ENCODE measurements around the gene PCSK6. TPM values are rescaled to one million over a fixed set of nuclear protein-coding genes. Genes with fewer than 3 reads are reported as not detected.

PCSK6 gene
- total RNA-seq, 1 experiment from 2014 or later, result 2.9 TPM

DNA sequence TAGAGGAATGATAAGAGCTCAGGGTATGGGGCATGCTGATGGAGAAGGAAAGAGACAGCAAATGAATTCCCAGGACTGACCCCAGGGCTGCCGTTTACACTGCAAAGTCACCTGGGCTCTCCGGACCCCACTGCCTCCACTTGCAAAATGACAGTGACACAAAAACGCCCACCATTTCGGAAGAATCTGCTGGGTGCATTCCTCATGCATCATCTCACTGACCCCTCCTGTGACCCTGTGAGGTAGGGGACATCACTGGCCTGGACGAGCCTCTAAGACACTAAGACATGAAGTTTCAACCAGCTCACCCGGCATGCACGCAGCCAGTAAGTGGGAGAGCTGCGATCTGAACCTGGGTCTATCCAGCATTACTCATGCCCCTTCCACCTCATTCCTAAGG is 60.3 kb downstream of the PCSK6 start:
- Mint-ChIP-seq H3K27me3 (ENCODE audit: low read depth) (peaks cover 29% of the 10 kb centered on the region), H3K9me3 (no peaks in the 10 kb centered on the region), H3K4me1 (peaks cover 19% of the 10 kb centered on the region), H3K36me3 (no peaks in the 10 kb centered on the region), H3K27ac (no peak overlapping the region), H3K4me3 (no peak overlapping the region)
- DNase-seq (ENCODE audit: low spot score), result no peak
- ChIA-PET POLR2A (no interaction called here), CTCF (interaction anchor here (1.0 kb wide), 1 partner anchor 73 kb away, joined by 4 read pairs; no protein-coding TSS in a partner anchor)
- TF ChIP-seq NR2C2 (CRISPR knock-in tag; IDR thresholded peaks at IDR 0.05) (no peak), IRF1 (CRISPR knock-in tag; IDR thresholded peaks at IDR 0.05) (no peak), KAT7 (CRISPR knock-in tag; IDR thresholded peaks at IDR 0.05; ENCODE audit: borderline replicate concordance) (no peak), SMAD3 (CRISPR knock-in tag; IDR thresholded peaks at IDR 0.05; ENCODE audit: borderline replicate concordance) (no peak), FOXJ3 (CRISPR knock-in tag; IDR thresholded peaks at IDR 0.05; ENCODE audit: borderline replicate concordance) (no peak), GABPB1 (CRISPR knock-in tag; IDR thresholded peaks at IDR 0.05) (no peak), CTCF (IDR thresholded peaks at IDR 0.05) (no peak), ZNF219 (CRISPR knock-in tag; IDR thresholded peaks at IDR 0.05; ENCODE audit: borderline replicate concordance) (no peak), ZNF396 (CRISPR knock-in tag; IDR thresholded peaks at IDR 0.05; ENCODE audit: borderline replicate concordance) (no peak), ZSCAN18 (CRISPR knock-in tag; IDR thresholded peaks at IDR 0.05) (no peak), CREB1 (CRISPR knock-in tag; IDR thresholded peaks at IDR 0.05) (no peak), CBFB (CRISPR knock-in tag; IDR thresholded peaks at IDR 0.05; ENCODE audit: low read depth) (no peak), GTF2I (CRISPR knock-in tag; conservative IDR thresholded peaks at IDR 0.05) (no peak)
- TF ChIP-seq, protein P1, sequence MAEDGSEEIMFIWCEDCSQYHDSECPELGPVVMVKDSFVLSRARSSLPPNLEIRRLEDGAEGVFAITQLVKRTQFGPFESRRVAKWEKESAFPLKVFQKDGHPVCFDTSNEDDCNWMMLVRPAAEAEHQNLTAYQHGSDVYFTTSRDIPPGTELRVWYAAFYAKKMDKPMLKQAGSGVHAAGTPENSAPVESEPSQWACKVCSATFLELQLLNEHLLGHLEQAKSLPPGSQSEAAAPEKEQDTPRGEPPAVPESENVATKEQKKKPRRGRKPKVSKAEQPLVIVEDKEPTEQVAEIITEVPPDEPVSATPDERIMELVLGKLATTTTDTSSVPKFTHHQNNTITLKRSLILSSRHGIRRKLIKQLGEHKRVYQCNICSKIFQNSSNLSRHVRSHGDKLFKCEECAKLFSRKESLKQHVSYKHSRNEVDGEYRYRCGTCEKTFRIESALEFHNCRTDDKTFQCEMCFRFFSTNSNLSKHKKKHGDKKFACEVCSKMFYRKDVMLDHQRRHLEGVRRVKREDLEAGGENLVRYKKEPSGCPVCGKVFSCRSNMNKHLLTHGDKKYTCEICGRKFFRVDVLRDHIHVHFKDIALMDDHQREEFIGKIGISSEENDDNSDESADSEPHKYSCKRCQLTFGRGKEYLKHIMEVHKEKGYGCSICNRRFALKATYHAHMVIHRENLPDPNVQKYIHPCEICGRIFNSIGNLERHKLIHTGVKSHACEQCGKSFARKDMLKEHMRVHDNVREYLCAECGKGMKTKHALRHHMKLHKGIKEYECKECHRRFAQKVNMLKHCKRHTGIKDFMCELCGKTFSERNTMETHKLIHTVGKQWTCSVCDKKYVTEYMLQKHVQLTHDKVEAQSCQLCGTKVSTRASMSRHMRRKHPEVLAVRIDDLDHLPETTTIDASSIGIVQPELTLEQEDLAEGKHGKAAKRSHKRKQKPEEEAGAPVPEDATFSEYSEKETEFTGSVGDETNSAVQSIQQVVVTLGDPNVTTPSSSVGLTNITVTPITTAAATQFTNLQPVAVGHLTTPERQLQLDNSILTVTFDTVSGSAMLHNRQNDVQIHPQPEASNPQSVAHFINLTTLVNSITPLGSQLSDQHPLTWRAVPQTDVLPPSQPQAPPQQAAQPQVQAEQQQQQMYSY (CRISPR knock-in tag; IDR thresholded peaks at IDR 0.05), result no peak
- TF ChIP-seq, protein P2, sequence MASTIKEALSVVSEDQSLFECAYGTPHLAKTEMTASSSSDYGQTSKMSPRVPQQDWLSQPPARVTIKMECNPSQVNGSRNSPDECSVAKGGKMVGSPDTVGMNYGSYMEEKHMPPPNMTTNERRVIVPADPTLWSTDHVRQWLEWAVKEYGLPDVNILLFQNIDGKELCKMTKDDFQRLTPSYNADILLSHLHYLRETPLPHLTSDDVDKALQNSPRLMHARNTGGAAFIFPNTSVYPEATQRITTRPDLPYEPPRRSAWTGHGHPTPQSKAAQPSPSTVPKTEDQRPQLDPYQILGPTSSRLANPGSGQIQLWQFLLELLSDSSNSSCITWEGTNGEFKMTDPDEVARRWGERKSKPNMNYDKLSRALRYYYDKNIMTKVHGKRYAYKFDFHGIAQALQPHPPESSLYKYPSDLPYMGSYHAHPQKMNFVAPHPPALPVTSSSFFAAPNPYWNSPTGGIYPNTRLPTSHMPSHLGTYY (CRISPR knock-in tag; IDR thresholded peaks at IDR 0.05), result no peak
- TF ChIP-seq, protein P3, sequence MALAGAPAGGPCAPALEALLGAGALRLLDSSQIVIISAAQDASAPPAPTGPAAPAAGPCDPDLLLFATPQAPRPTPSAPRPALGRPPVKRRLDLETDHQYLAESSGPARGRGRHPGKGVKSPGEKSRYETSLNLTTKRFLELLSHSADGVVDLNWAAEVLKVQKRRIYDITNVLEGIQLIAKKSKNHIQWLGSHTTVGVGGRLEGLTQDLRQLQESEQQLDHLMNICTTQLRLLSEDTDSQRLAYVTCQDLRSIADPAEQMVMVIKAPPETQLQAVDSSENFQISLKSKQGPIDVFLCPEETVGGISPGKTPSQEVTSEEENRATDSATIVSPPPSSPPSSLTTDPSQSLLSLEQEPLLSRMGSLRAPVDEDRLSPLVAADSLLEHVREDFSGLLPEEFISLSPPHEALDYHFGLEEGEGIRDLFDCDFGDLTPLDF (CRISPR knock-in tag; IDR thresholded peaks at IDR 0.05), result no peak
- ATAC-seq, result no peak

- Mint-ChIP-seq H3K27ac (no peak overlapping the region), H3K9me3 (no peaks in the 10 kb centered on the region), H3K4me1 (peaks cover 19% of the 10 kb centered on the region), H3K27me3 (ENCODE audit: low read depth) (peaks cover 33% of the 10 kb centered on the region), H3K4me3 (no peak overlapping the region), H3K36me3 (no peaks in the 10 kb centered on the region)
- ChIA-PET CTCF (interaction anchor here (1.0 kb wide), 1 partner anchor 74 kb away, joined by 4 read pairs; no protein-coding TSS in a partner anchor), POLR2A (no interaction called here)
- no peak for DNase-seq (ENCODE audit: low spot score)
- no peak for ATAC-seq
- TF ChIP-seq, protein P4, sequence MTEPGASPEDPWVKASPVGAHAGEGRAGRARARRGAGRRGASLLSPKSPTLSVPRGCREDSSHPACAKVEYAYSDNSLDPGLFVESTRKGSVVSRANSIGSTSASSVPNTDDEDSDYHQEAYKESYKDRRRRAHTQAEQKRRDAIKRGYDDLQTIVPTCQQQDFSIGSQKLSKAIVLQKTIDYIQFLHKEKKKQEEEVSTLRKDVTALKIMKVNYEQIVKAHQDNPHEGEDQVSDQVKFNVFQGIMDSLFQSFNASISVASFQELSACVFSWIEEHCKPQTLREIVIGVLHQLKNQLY (CRISPR knock-in tag; IDR thresholded peaks at IDR 0.05), result no peak
- TF ChIP-seq NR2C2 (CRISPR knock-in tag; IDR thresholded peaks at IDR 0.05), result no peak
- TF ChIP-seq TEAD4 (CRISPR knock-in tag; IDR thresholded peaks at IDR 0.05), result no peak
- TF ChIP-seq, protein P5, sequence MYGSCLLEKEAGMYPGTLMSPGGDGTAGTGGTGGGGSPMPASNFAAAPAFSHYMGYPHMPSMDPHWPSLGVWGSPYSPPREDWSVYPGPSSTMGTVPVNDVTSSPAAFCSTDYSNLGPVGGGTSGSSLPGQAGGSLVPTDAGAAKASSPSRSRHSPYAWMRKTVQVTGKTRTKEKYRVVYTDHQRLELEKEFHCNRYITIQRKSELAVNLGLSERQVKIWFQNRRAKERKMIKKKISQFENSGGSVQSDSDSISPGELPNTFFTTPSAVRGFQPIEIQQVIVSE (CRISPR knock-in tag; IDR thresholded peaks at IDR 0.05; ENCODE audit: borderline replicate concordance), result no peak
- TF ChIP-seq FOXJ3 (CRISPR knock-in tag; IDR thresholded peaks at IDR 0.05; ENCODE audit: borderline replicate concordance), result no peak
- TF ChIP-seq SMAD4 (CRISPR knock-in tag; IDR thresholded peaks at IDR 0.05), result no peak
- TF ChIP-seq HMGXB4 (CRISPR knock-in tag; IDR thresholded peaks at IDR 0.05), result no peak
These were observed 60.7 kb downstream of the PCSK6 start for GRCh38 chr15:101428758-101429157.
